ENCODE results near the gene PCBP3.
"Not testable (repeated sequence)": the region's sequence is repeated elsewhere in the genome, so short reads cannot be mapped to it uniquely, and the experiment has no call there.

PCBP3 gene

DNA sequence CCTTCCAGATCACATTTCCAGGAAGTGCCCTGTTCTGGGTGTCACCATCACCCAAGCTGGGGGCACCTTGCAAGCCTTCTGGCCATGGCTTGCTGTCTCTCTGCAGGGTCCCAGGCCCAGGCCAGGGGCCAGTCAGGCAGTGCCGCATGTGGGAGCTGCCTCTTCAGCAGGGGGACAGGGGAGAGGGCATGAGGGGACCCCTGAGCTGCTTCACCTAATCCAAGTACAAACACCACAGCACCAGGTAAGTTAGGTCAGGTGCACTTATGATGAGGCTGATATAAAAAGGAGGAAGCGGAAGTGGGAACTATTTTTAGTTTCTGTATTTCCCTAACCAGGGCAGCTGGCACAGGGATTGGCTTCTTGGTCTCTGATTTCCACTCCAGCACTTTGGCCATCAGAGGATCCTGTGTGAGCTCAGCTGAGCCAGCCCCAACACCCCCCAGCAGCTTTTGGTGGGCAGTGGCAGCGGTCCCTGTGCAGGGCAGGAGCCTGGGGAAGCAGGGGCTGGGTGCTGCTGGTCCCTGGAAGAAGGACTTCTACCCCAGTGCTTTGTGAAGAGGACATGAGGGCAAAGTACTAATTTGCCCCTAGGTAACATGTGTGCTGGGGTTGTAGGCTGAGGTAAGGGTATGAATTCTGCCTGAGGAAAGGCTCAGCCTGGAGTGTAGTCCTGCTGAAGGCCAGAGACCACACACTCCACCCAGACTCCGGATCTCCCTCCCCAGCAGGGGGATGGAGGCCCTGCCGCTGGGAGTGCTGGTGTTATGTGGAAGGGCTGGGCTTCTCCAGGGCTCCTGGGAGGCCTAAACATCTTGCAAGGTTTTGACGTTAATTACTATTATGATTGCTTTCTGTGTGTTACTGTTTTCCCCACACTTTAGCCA, 3.3 kb upstream of the PCBP3 start:
- TF ChIP-seq ZFX (IDR thresholded peaks at IDR 0.05; ENCODE audit: borderline replicate concordance) = no peak
- TF ChIP-seq, protein P1, sequence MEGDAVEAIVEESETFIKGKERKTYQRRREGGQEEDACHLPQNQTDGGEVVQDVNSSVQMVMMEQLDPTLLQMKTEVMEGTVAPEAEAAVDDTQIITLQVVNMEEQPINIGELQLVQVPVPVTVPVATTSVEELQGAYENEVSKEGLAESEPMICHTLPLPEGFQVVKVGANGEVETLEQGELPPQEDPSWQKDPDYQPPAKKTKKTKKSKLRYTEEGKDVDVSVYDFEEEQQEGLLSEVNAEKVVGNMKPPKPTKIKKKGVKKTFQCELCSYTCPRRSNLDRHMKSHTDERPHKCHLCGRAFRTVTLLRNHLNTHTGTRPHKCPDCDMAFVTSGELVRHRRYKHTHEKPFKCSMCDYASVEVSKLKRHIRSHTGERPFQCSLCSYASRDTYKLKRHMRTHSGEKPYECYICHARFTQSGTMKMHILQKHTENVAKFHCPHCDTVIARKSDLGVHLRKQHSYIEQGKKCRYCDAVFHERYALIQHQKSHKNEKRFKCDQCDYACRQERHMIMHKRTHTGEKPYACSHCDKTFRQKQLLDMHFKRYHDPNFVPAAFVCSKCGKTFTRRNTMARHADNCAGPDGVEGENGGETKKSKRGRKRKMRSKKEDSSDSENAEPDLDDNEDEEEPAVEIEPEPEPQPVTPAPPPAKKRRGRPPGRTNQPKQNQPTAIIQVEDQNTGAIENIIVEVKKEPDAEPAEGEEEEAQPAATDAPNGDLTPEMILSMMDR (IDR thresholded peaks at IDR 0.05) = no peak
- H3K27ac ChIP-seq = no peak overlapping the region

DNA sequence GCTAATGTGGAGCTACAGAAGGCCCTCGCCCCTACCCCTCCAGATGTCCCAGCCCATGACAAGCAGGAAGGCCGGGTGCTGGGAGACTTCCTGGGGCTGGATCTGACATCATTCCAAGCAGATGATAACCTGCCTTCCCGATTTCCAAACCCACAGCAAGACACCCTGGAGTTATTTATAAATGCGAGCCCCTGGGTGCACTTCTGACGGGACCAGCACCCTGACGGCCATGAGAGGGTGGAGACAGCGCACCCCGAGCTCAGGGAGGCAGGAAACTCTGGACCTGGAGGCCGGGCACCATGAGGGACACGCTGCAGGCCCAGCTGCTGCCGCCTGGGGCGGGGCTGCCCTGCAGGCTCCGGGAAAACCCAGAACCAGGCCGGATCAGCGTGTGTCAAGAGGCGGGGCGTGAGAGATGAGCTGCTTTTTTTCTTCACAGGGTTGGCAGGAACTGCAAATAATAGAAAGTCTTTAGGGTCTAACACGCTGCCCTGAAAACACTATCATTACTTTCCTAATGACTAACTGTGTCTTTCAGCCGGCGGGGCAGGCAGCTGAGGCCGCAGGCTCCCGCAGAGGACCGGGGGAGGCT, 2.5 kb upstream of the PCBP3 start:
- H3K27ac ChIP-seq = no peak overlapping the region
- TF ChIP-seq ZFX (IDR thresholded peaks at IDR 0.05; ENCODE audit: borderline replicate concordance) = no peak
- TF ChIP-seq, protein P1 (IDR thresholded peaks at IDR 0.05) = no peak

DNA sequence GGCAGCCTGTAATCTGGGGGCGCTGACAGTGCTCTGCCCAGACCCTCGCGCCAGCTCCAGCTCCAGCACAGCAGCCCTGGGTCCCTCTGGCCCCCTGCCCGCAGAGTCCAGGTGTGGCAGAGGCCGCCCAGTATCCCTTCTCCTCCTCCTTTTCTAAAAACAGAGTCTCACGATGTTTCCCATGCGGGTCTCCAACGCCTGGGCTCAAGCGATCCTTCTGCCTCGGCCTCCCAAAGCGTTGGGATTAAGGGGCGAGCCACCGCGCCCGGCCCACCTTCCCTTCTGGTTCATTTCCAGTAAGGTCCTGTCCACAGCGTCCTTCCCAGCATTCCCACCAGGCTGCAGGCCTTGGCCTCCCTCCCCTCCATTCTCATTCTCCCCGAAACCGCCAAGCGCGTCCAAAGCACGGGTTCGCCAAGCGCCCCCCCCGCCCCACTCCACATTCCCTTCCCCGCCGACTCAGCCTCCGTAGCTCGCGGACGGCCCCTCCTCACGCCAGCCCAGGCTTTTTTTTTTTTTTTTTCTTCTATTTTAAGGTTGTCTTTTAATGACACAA, 2.0 kb upstream of the PCBP3 start:
- no peak for TF ChIP-seq ZFX (IDR thresholded peaks at IDR 0.05; ENCODE audit: borderline replicate concordance)
- TF ChIP-seq, protein P1 (IDR thresholded peaks at IDR 0.05) = no peak
- H3K27ac ChIP-seq = no peak overlapping the region

DNA sequence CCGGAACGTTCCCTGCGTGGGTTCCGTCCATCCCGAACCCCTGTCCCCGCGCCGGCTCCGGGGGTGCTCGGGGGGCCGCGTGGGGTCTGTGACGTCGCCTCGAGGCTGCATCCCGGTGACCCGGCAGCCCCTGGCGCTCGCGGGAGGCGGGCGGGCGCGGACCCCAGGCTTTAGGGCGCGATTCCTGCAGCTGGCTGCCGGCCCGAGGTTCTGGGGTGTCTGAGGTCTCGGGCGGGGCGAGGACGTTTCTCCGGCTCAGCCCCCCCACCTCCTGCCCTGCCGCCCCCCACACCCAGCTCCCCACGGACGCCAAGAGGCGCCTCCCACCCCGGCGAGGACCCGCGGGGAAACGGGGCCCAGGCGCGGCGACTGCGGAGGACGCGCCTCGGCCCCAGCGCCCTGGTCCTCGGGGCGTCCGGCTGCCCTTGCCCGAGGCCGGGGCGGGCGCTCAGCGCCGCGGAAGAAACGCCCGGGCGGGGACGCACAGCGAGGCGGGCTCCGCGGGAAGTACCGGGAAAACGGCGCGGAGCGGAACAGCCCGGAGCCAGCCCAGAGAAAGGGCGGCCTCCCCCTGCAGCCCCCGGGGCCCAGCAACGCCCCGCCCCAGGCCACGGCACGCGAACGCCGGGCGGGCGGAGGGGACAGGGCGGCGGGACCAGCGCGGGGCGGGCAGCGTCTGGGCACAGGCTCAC, 1.3 kb upstream of the PCBP3 start:
- no peak overlapping the region for H3K27ac ChIP-seq
- no peak for TF ChIP-seq ZFX (IDR thresholded peaks at IDR 0.05; ENCODE audit: borderline replicate concordance)

- TF ChIP-seq, protein P1 (IDR thresholded peaks at IDR 0.05) = no peak
- TF ChIP-seq ZFX (IDR thresholded peaks at IDR 0.05; ENCODE audit: borderline replicate concordance) = no peak
- H3K27ac ChIP-seq = no peak overlapping the region
Measured at GRCh38 chr21:45644041-45644906, 749 bp downstream of the PCBP3 start.

- no peak overlapping the region for H3K27ac ChIP-seq
- TF ChIP-seq, protein P1 (IDR thresholded peaks at IDR 0.05) = no peak
- no peak for TF ChIP-seq ZFX (IDR thresholded peaks at IDR 0.05; ENCODE audit: borderline replicate concordance)
Measured at GRCh38 chr21:45651921-45652320, 8.4 kb downstream of the PCBP3 start.

DNA sequence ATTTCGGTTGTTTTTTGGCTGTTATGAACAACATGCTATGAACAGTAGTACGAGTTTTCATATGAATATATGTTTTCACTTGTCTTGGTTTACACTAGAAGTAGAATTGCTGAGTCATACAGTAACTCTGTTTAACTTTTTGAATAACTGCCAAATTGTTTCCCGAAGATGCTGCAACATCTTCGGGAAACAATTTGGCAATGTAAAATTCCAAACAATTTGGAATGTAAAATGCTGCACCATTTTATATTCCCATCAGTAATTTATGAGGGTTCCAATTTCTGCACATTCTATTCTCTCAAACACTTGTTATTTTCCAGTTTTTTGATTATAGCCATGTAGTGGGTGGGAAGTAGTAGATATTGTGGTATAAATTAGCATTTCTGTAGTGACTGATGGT, 11.6 kb downstream of the PCBP3 start:
- H3K27ac ChIP-seq = no peak overlapping the region
- no peak for TF ChIP-seq ZFX (IDR thresholded peaks at IDR 0.05; ENCODE audit: borderline replicate concordance)
- TF ChIP-seq, protein P1 (IDR thresholded peaks at IDR 0.05) = no peak

GRCh38 chr21:45656114-45656513, 12.6 kb downstream of the PCBP3 start:
- not testable (repeated sequence) for H3K27ac ChIP-seq

DNA sequence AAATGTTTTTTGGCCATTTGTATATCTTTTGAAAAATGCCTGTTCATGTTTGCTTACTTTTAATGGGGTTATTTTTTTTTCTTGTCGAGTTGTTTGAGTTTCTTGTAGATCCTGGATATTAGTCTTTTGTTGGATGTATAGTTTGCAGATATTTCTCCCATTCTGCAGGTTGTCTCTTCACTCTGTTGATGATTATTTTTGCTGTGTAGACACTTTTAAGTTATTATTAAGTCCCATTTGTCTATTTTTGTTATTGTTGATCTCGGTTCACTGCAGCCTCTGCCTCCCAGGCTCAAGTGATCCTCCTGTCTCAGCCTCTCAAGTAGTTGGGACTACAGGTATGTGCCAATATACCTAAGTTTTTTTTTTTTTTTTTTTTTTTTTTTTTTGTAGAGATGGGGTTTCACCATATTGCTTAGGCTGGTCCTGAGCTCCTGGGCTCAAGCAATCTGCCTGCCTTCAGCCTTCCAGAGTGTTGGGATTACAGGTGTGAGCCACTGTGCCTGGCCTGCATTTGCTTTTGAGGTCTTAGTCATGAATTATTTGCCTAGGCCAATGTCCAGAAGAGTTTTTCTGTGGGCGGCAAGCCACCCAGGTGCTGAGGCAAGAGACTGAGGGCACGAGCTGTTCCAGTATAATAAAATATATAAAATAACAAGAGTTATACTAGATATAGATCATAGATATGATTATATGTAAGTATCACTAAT, 18.5 kb downstream of the PCBP3 start:
- not testable (repeated sequence) for H3K27ac ChIP-seq

DNA sequence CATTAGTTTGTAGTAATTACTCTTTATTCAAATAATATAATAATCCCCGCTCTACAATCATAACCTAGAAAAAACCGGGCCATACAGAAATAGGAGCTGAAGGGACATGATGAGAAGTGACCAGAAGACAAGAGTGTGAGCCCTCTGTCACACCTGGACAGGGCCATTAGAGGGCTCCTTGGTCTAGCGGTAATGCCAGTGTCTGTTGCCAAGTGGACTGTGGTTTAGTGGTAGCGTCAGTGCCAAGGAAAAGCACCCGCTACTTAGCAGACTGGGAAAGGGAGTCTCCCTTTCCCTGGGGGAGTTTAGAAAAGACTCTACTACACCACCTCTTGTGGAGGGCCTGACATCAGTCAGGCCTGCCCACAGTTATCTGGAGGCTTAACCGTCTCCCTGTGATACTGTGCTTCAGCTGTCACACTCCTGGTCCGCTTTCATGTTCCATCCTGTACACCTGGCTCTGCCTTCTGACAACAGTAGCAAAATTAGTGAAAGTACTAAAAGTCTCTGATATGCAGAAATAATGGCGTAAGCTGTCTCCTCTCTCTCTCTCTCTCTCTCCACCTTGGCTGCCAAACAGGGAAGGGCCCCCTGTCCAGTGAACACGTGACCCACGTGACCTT, 19.2 kb downstream of the PCBP3 start:
- H3K27ac ChIP-seq = not testable (repeated sequence)

Data from 22Rv1 (cell line).